Retinal pigment epithelial cell (primary cell): ENCODE data around the gene PSMC5.
A peak's percentile ranks its signal among the peaks of the same experiment; 100 is the strongest.
"Not testable (repeated sequence)": the region's sequence is repeated elsewhere in the genome, so short reads cannot be mapped to it uniquely, and the experiment has no call there.

Experiments
- DNase-seq: peaks from one replicate; pipeline ENCODE4 v3.0.0-alpha.2; 2010; ENCODE audit warnings: low read depth
- H3K4me3 ChIP-seq: 2 replicates; pipeline ENCODE4 v1.5.1; 2011; ENCODE audit warnings: mild to moderate bottlenecking, low read length, control low read depth, moderate library complexity
- CTCF ChIP-seq: conservative IDR thresholded peaks from 2 replicates; pipeline ENCODE4 v1.5.1; 2011; ENCODE audit warnings: low read depth, low read length, control low read depth, inconsistent platforms

Gene PSMC5

GRCh38 chr17:63842540-63843386, 15.5 kb downstream of the PSMC5 start, which contains the start of gene SMARCD2:
SMARCD2 (minus strand) TSS chr17:63842685; CDS start chr17:63842674, 11 bp downstream.
- TF ChIP-seq CTCF: no peak
- peak within 1 kb of the TSS; percentile 88 for H3K4me3 ChIP-seq

GRCh38 chr17:63843387-63843888, 16.2 kb downstream of the PSMC5 start:
- DNase-seq: not testable (repeated sequence)
- H3K4me3 ChIP-seq: peak overlapping the region; percentile 88

More at GRCh38 chr17:63842540-63843386, 15.5 kb downstream of the PSMC5 start, which contains the start of gene SMARCD2:
- peak; percentile 97 for DNase-seq

- no peak for TF ChIP-seq CTCF
- no peak overlapping the region for H3K4me3 ChIP-seq
- DNase-seq: no peak
Observed at GRCh38 chr17:63843910-63844677, 16.9 kb downstream of the PSMC5 start.

GRCh38 chr17:63845509-63845908, 18.3 kb downstream of the PSMC5 start:
- TF ChIP-seq CTCF: no peak
- DNase-seq: no peak
- no peak overlapping the region for H3K4me3 ChIP-seq

- TF ChIP-seq CTCF: no peak
- no peak for DNase-seq
- no peak overlapping the region for H3K4me3 ChIP-seq
Observed at GRCh38 chr17:63847525-63848249, 20.5 kb downstream of the PSMC5 start.

GRCh38 chr17:63848834-63849689, 21.8 kb downstream of the PSMC5 start:
- TF ChIP-seq CTCF: peak; percentile 69
- H3K4me3 ChIP-seq: peak overlapping the region; percentile 41
- peak; percentile 69 for DNase-seq
